Activated CD4-positive, CD25-positive, alpha-beta regulatory T cell treated with anti-CD3 and anti-CD28 coated beads, Interleukin-2, amount 50 U/mL, for 16 hours (primary cell): ENCODE results near the gene VPS39.

Source experiments
- DNase-seq: peaks from one replicate; pipeline ENCODE4 v3.0.0-alpha.2; 2020; ENCODE audit warnings: low read depth, low spot score

Gene VPS39

DNA sequence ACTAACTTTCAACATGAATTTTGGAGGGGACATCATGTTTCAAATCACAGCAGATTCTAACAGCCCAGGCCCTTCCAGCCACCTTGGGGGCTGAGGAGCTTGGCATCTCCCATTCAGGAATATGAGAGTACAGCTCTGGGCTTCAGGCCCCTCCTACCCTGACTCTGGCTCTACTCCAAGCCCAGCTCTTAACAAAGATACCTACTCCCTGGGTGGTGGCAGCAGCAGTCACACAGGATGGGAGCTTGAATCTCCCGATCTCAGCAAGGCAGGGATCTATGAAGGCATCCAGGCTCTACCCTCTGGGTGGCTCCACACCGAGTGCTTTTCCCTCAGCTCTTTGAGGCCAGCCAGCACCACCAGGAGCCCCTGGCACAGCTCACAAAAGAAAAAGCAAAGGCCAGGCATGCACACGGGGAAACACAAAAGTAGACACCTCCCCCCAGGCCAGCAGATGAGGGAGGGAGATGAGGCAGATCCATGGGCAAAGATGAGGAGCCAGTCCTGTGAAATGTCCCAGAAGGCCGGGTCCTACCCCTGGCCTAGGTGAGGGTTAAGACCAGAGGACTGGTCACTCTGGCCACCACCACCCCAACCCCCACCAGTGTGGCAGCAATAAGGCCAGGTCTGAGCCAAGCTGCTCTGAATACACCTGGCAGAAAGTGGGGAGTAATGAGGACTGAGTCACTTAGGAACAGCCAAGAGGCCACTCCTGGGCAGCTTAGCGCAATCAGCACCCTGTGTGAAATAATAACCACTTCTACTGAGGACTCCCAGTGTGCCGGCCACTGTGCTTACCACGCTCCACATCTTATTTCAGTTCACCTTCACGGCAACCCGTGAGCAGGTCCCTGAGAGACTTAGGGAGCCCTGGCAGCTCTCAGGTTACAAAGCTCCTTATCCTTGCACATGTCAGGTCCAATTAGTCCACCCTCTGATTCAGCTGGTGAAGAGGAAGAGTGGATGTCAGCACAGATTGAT is 76.0 kb downstream of the VPS39 start:
- no peak for DNase-seq

- no peak for DNase-seq
These were observed 77.1 kb downstream of the VPS39 start for GRCh38 chr15:42131006-42131405.

- DNase-seq: no peak
These were observed 77.7 kb downstream of the VPS39 start for GRCh38 chr15:42130246-42130986.

- DNase-seq: no peak
These were observed 78.7 kb downstream of the VPS39 start for GRCh38 chr15:42129364-42129763.

DNA sequence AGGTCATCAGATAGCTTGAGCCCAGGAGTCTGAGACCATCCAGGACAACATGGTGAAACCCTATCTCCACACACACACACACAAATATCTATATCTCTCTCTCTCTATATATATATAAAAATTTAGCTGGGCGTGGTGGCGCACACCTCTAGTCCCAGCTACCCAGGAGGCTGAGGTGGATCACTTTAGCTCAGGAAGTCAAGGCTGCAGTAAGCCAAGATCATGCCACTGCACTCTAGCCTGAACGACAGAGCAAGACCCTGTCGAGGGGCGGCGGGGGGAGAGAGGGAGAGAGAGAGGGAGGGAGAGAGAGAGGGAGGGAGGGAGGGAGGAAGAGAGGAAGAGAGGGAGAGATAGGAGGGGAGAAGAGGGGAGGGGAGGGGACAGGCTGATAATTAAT is 79.6 kb downstream of the VPS39 start:
- no peak for DNase-seq

DNA sequence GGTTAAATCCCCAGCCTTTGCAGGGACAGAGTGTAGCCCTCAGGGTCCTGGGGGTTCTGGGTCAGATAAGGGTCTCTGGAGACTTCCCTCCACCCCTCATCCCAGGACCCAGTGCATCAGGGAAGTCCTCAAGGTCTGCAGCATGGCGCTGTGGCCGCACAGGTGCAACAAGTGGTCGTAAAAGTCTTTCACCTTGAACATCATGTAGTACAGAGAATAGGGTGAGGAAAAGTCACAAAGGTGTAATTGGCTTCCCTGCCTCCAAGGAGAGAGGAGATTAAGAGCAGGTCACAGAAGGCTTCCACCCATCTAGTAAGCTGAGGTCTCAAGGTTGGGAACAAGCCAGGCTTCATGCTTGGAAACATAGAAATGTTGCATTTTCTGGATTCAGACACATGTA is 84.6 kb downstream of the VPS39 start:
- DNase-seq: no peak

- no peak for DNase-seq
These were observed 86.4 kb downstream of the VPS39 start for GRCh38 chr15:42121682-42122081.

GRCh38 chr15:42121021-42121420 is 87.1 kb downstream of the VPS39 start:
- no peak for DNase-seq

- no peak for DNase-seq
These were observed 87.8 kb downstream of the VPS39 start for GRCh38 chr15:42120285-42120684.

DNA sequence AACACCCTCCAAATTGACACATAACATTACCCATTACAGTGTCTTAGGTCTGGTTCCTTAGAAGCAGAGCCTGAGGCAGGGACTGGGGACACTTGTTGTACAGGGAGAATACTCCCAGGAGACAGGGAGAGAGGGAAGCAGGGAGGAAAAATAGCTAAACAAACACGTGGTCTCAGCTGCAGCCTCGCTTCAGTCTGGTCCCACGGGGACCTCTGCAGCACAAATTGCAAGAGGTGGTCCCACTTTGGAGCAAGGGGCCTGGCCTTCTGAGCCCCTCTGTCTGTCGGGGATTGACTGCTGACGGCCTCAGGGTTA is 88.7 kb downstream of the VPS39 start:
- no peak for DNase-seq

DNA sequence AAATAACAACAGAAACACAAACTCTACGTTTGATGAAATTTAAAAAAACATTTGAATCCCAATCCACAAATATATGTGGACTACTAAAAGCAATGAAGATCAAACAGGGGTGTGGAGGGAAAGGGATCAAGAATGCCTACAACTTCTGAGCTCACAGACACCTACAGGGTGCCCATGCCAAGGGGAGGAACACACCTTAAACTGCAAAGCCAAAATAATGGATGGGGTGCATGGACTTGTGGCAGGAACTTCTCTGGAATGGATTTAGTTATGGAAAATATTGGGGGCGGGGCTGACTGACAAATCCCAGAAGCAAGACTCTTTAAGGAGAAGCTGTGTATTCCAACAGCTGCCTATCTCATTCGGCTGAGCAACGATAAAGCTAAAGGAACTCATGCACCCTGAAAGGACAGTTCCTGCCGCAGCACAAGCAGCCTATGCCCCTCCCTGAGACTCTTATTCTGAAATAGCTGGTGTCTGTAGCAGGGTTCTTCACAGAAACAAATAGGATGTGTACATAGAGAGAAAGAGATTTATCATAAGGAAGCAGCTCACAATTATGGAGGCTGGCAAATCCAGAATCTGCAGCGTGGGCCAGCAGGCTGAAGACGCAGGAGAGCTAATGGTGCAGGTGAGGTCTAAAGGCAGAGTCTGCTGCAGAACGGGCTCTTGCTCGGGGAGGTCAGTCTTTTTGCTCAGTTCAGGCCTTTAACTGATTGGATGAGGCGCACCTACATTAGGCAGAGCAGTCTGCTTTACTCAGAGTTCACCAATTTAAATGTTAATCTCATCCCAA is 89.3 kb downstream of the VPS39 start:
- no peak for DNase-seq

DNA sequence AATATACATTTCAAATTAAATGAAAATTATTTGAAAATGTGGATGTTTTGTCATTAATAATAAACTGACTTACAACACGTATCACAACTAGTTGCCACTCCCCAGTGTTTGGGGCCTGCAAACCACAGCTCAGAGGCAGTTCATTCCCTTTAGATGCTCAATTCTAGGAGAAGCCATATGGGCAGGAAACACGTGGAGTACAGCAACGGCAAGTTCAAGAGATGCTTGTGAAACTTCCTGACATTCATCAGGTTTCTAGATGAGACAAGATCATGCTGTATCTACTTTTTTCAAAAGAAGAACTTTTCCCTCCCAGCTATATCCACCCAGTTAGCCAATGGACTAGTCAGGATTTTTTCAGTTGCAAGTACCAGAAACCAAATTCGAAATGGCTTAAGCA is 96.2 kb downstream of the VPS39 start:
- no peak for DNase-seq

GRCh38 chr15:42110367-42110766 is 97.7 kb downstream of the VPS39 start:
- DNase-seq: no peak

GRCh38 chr15:42108806-42109205 is 99.3 kb downstream of the VPS39 start:
- DNase-seq: no peak
